GM04504 (cell line): ENCODE data around the gene PLXNA2.

Experiments used
- DNase-seq: peaks from one replicate; pipeline ENCODE4 v3.0.0-alpha.2; 2012; ENCODE audit warnings: low read depth

PLXNA2 gene

DNA sequence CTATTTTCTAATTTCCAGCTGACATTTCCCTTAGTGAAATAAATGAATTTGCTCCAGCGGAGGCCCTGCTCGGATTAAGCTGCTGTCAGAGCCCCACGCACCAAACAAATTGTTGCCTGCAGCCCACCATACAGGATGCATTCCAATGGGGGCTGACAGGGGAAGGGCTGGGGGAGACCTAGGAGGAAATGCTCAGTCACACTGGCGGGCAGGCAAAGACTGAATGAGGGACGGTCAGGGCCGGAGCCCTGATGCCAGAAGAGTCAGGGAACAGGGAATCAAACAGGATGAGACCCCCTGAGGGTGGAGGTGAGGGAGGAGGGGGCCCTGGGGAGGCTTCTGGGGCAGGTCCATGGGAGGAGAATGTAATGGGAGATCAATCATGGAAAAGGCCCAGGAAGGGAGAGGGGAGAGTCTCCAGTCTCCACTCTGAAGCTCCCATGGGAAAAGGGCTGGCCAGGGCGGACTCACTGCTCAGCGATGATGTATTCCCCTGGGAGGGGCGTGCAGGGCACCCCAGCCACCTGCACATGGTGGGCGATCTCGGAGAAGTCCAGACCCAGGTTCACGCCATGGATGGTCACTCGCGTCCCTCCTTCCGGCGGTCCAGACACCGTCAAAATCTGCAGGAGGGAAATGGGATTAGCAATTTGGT, 183.8 kb downstream of the PLXNA2 start:
- no peak for DNase-seq

DNA sequence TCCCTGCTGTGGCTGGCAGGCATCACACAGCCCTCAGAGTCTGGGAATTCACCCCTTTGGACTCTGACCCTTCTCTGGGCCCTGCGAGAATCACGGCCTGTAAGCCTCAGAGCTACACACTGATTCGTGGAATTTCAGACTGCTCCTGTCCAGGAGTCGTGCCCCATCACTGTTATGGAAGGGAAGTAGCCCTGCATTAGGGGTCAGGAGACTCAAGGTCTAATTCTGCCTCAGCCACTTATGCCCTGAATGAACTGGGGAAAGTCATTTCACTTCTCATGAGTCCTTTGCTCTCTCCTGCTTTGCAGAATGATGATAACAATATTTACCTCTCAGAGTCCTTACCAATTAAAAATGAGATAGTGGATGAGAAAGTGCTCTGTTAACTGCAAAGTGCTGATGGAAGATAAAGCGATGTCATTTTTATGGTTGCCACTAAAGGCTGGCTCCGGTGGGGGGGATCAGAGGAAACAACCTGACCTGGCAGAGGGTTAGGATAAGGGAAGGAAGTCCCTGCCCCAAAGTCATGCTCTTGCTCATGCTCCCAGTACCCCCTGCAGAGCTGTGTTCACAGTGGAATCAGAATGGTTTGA, 184.7 kb downstream of the PLXNA2 start:
- DNase-seq: no peak

DNA sequence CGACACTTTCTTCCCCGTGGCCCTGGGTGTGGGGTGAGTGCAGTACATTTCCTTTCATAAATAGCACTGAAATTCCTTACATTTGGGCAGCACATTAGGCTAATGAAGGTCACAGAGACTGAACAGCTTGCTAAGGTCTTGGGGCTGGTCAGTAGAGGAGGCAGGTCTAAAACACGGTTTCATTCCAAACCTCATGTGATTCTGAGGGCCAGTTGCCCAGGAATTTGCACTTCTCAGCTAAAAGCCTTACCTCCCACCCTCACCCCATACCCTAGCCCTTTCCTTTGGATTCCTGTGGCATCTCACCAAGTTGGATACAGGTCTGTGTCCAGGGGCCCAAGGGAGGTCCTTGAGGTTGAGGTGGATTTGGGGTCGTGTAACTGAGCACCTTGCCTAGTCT, 185.4 kb downstream of the PLXNA2 start:
- DNase-seq: no peak

DNA sequence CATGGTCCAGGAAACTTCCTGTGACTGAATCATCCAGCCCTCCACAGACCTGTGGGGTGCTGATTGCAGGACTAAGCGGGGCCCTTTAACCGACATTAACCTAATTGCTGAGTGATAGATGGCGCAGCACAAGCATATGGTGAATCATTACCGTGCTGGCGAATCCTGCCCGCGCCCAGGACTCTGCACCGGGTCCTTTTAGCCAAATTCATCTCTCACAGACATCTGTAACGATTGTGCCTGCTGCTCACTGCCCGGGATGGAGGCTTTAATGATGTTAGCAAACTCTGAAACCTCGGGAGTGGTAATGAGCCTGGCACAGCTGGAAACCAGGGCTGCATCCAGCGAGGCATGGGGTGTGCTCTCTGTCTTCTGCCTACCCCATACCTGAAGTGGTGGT, 185.9 kb downstream of the PLXNA2 start:
- no peak for DNase-seq

DNA sequence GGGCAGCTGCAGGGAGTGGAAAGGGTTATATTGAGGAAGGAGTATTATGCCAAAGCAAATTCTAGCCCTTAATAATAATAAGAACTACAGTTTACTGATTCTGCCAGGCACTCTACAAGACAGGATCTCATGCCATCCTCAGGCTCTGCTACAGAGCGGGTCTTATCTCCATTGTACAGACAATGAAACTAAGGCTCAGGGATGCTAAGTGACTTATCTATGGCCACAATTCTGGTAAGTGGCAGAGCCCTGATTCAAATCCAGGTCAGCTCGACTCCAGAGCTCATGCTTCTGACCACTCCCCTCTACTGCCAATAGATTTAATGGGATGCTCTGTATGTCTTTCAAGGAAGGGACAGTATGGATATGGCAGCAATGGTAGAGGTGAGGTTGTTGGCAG, 187.1 kb downstream of the PLXNA2 start:
- no peak for DNase-seq

DNA sequence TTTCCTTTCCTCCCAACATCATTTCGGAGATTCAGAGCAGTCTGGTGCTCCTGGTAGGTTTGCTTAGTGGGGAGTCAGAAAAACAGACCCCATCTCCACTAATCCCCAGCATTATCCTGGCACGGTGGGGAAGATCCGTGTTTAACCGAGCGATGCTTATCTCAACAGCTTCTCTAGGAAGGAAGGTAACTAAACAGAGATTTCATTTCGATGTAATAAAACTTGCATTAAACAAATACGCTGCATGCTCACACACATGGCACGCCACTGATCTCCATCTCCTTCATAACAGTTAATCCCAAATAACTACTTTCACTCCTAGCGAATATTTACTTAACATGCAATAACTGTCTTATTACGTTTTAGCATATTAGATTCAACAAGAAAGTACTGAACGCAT, 188.6 kb downstream of the PLXNA2 start:
- DNase-seq: no peak

DNA sequence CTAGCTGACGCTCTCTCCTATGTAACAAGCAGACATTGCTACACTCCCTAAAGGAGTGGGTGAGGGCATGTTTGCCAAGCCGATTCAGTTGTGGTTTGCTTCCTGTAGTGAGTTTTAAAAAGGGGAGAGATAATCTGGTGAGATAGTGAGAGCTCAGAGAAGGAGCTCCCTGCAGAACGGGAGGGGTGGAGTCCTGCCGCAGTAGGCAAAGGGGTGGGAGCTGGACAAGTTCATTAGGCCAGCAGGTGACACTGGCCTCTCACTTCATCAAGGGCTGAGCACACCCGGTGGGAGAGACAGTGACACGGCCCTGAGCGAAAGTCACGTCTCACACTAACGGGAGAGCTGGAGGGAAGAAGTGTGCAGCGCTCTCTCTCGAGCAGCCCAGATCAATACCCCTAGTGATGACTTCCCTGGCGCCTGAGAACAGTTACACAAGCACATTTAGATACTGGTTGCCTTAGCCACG, 189.2 kb downstream of the PLXNA2 start:
- DNase-seq: no peak

DNA sequence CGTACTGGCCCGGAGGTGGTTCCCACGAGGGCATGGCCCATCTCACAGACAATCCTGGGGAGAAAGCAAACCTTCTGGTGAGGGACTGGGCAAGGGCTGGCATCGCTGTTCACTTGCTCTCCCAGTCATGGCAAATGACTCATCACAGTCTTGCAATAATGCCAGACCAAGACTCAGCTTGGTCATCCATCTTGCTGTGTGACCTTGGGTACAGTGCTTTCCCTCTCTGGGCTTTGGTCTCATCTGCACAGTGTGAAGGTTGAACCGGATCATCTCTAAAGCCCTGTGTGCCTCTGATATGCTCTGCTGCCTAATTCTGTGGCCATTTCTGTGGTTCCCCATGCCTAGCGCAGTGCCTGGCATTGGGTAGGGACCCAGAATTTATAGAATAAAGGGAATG, 189.7 kb downstream of the PLXNA2 start:
- no peak for DNase-seq

DNA sequence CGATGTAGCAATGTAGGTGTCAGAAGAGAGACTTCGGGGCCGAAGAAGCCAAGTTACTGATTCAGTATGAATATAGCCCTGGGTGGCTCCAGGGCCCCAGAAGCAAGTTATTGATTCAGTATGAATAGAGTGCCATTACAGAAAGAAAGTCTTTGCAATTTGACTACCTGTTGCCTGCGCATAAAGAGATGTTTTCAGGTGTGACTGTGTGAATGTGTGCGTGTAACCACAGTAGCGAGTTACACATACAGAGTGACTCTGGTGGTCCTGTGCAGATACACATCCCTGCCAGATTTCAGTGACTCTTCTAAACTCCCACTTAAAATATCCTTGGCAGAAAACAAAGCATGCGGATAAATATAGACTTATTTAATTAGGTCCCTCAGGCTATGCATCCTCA, 190.5 kb downstream of the PLXNA2 start:
- no peak for DNase-seq

DNA sequence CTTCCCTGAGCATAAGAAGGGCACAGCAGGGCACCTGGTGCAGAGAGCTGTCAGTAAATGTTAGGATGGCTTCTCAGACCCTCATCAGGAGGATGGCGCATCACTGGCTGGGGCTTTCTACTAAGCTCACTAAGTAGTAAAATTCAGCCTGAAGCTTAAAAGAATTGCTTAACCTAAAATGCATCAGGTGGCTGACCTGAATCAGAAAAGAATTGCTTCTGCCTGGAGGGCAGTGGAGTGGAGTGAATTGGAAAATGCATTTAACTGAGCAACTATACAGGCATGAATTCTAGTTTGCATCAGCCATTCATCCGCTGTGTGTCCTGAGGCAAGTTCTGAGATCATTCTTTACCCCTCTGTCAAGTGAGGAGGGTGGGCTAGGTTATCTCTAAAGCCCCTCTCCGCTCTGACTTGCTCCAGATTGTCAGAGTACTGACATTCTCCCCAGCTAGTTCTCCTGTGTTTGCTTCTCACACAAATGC, 191.2 kb downstream of the PLXNA2 start:
- DNase-seq: no peak

DNA sequence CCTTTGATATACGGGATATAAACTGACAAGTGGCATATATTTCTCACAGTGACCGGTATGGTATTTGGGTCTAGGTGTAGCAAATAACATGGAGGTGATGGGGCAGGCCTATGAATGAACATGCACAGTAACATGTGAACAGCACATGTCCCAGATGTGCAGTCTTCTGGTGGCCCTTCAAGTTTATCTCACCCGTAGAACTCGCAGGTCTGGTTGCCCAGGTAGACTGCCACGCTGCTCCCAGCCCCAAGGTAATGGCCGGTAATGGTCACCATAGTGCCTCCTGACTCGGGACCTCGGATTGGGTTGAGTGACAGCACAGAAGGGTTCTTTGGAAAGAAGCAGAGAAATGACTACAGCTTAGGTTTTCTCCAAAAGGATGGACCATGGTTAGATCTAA, 192.0 kb downstream of the PLXNA2 start:
- no peak for DNase-seq

DNA sequence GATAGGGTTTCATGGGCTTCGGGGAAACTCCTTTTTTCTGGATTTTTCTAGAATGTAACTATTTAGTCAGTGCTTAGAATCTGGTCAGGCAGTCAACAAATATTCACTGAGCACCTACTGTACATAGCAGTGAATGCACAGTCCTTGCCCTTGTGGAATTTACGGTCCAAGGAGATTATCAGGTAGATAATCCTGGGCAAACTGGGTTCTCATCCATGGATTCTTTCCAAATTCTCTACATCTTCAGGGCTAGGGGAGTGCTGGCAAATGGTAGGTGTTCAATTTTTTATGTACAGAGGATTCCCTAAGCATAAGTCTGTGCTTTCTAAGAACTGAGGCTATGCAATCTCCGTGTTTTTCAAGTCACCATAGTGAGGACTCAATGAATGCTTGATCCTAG, 192.5 kb downstream of the PLXNA2 start:
- no peak for DNase-seq

DNA sequence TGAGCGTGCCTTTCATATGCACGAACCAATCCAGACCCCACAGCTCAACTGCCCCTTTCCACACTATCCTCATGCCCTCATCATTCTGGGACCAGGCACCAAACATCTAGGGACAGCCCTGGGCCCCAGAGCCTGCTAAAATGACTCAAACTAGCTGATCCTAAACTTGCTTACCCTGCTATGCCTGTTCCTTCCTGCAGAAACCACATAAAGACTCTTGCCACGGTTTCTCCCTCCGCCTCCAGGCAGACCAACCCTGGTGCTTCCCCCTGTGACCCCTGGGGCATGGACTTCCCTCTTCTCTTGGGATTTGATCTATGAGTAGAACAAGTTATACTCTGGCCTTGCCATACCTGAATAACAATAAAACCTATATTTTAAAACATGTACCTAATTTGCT, 195.3 kb downstream of the PLXNA2 start:
- DNase-seq: no peak

DNA sequence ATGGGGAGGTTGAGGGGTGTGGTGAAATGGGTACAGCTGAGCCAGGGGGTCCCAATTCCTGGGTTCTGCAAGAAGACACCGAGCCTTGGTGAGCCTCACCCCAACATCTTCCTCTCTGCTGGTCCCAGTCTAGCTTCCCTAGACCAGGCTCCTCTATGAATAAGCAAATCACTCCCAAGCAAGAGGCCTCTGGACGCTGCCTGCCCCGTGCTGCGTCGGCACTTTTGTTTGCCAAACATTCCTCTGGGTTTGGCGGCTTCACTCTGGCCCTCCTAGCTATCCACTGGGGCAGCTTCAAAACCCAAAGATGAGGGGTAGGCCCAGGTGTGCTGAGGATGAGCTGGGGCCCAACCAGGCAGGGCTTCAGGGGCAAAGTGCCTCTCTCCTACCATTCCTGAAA, 196.2 kb downstream of the PLXNA2 start:
- no peak for DNase-seq

DNA sequence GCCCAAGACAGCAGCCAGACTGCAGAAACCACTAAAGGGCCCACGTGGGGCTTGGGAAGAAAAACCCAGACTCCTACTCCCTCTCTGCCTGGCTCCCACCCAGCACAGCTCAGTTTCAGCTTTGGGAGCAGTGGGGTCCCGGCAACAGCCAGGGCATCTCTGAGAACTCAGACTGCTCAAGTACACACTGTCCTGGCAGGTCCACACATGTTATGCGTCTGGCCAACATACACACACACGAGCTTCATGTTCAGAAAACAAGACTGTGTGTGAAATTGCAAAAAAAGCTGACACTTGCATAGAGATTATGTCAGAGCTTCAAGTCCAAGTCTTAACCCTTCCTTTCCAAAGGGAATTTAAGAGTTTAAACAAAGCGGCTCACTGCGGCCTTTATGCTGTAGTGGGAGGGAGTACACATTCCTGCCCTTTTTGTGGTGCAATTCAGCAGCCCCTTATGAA, 196.7 kb downstream of the PLXNA2 start:
- no peak for DNase-seq

DNA sequence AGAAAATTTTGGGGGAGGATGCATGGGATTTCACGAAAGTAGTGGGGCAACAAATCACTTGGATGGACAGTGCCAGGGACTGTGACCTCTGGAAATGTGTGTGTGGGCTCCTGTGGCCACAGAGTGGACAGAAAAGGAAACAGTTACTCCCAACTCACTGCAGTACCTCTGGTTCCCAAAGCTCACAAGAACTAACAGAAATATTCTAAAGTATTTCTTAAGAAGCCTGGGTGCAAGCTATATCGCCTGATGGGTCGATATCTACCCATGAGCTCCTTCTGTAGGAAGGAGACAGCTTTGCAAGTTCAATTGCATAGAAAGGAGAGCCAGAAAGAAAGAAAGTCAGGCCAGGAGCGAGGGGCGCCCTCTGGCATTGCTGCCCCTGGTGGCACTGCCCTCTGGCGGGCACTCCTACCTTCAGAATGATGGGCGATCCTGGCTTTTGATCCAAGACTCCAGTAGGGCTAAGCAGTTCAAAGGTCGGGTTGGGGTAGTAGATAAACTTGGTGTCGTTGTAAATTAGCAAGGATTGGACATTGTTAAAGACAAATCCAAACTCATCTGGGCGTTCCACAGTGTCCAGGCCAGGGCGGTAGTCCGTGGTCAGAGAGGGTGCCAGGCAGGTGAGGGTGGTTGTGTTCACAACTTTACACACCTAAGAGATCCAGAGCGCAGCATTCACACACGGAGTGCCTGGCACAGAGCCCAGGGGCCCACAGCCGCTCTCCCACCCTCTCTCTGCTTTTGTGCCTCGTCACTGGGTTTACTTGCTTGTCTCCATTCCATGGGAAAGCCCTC, 198.5 kb downstream of the PLXNA2 start:
- DNase-seq: no peak

DNA sequence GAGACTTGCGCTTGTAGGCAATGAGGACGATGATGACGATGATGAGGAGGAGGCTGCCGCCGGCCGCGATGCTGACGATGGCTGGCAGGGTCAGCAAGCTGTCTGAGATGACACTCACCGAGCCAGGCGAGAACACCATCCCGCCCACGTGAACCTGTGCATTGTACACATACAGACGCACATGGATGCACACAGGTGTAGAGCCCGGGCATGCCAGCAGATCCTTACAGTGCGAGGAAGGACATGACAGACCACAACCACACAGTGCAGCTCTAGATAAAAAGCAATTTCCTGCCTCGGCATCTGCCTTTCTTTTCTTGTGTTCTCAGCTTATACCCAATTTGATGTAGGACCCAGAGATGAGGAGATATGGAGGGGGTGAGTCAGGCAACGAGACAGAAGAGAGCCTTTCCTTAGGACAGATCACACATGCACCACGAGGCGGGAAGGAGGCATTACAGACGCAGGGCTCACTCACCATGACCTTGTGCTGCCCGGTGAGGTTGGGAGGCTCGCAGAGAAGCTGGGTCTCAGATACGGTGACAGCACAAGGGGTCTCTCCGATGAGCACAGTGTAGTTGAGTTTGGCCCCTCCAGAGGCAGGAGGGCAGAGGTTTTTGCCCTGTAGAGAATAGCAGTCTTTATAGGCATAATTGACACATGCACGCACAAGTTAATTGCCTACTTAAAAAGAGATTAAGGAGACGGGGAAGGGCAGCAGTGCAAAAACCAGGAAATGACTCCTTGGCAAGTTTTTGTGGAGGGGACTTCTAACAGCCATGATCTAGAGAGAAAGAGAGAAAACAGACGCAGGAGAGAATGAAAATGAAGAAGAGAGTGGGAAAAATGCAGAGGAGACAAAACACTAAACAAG, 199.4 kb downstream of the PLXNA2 start:
- no peak for DNase-seq

DNA sequence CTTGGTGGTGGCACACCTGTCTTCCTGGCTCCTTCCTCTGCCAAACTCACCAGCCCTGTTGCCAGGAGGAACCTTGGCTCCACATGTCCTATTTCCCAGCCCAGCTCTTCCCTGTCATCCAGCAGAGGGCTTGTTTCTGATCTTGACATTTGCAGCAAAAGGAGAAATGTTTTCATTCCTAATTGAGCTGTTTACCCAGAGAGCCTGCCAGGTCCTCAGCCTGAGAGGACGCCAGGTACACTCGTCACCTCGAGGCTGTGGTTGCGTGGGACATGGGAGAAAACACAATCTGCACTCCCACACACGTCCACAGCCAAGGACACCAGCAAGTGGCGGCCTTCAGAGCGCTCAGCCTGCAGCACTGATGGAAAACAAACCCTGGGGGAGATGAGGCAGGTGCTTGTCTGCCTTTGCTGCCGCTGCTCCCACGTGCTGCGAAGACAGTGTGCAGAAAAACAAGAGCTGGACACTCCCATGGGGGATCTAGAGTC, 200.4 kb downstream of the PLXNA2 start:
- no peak for DNase-seq

DNA sequence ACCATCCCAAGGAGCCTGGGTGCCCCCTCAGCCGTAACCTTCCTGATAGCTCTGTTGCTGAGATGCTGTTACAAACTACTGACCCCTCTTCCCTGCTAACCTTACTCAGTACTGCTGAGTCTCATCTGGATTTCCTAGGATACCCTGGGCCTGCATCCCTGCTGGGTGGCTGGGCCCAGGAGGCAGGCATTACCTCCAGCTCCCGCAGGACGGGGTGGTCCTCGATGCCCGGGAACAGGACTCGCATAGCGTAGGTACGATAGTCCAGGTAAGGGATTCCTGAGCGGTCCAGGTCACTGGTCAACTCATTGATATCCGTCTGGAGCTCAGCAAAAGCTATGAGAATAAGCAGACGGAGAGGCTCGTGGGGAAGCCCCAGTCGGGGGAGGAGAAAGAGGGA, 201.3 kb downstream of the PLXNA2 start:
- DNase-seq: no peak

DNA sequence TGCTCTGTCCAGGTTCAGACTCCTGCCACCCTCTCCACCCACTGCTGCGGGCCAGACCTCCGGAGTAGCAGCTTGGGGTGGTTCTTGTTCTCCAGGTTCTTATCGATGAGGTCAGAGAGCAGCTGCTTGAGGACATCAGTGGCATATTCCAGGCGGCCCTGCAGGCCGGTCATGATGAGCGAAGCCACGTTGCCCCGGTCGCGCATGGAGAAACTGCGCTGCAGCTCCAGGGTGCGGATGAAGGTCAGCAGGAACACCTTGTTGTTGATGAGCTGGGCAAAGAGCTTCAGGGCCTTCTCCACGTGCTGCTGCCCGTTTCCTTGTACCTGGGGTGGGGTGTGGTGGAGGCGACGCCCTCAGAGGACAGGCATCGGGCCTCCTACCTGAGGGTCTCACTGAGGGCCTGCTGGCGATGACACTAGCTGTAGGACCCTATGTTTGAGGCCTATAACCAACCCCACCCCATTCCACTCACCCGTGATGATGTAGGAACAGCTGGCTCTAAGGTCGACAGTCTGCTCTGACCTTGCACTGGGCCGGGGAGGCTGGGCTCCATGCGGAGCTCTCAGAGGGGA, 202.1 kb downstream of the PLXNA2 start:
- no peak for DNase-seq

DNA sequence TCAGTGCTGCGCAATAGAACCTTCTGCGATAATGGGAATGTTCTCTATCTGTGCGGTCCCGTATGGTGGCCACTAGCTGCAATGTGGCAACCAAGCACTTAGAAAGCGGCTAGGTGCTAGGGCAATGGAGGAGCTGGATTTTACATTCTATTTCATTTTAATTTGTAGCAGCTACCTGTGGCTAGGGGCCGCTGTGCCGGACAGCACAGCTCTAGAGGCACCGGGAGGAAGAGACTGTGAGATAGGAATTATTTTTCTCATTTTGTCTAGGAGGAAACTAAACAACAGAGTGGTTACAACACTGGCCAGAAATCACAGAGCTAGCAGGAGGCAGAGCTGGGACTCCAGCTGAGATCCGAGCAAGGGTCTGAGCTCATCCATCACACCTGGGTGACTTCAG, 202.7 kb downstream of the PLXNA2 start:
- no peak for DNase-seq
